HL-60 (cell line): ENCODE data around the gene IZUMO4.

Source experiments
- DNase-seq, 2 experiments: peaks; one replicate each; pipeline ENCODE4 v3.0.0-alpha.2; 2010 to 2020; ENCODE audit warnings: low read depth in 1 of 2, low spot score in 1 of 2
- H3K27ac ChIP-seq: fragments of 250-450 bp; sonication (Bioruptor Pico); replicated peaks from 2 replicates; pipeline ENCODE4 v1.5.1; 2020; ENCODE audit warnings: mild to moderate bottlenecking, moderate library complexity
- H3K27me3 ChIP-seq: fragments of 250-450 bp; sonication (Bioruptor Pico); 2 replicates; pipeline ENCODE4 v1.5.1; 2021; ENCODE audit warnings: mild to moderate bottlenecking, moderate library complexity; ENCODE audit not compliant: insufficient read depth, poor library complexity, severe bottlenecking
- H3K4me3 ChIP-seq: replicated peaks from 2 replicates; pipeline ENCODE4 v1.5.1; 2011; ENCODE audit warnings: mild to moderate bottlenecking, control low read depth, low read length; ENCODE audit not compliant: insufficient read depth
- CTCF ChIP-seq: IDR thresholded peaks from one replicate; pipeline ENCODE4 v1.5.1; 2011; ENCODE audit warnings: low read length, control low read depth, inconsistent platforms; ENCODE audit not compliant: insufficient read depth
- GABPA ChIP-seq: IDR thresholded peaks from 2 replicates; pipeline ENCODE4 v1.6.1; 2012; ENCODE audit warnings: low read depth
- POLR2AphosphoS5 ChIP-seq: IDR thresholded peaks from 2 replicates; pipeline ENCODE4 v1.6.1; 2012; ENCODE audit warnings: low read depth
- SPI1 ChIP-seq: IDR thresholded peaks from 2 replicates; pipeline ENCODE4 v1.6.1; 2012; ENCODE audit warnings: low read depth, mild to moderate bottlenecking, borderline replicate concordance
- long read RNA-seq: library from polyadenylated mRNA; unstranded; transcript quantifications from one replicate; pipeline ENCODE4 v2.0.0, GENCODE V29; 2020
- TF ChIP-seq, protein P1 (sequence below): IDR thresholded peaks from 2 replicates; pipeline ENCODE4 v1.6.1; 2012; ENCODE audit warnings: low read depth; ENCODE audit not compliant: insufficient replicate concordance

IZUMO4 gene
- long read RNA-seq = 0 reads

DNA sequence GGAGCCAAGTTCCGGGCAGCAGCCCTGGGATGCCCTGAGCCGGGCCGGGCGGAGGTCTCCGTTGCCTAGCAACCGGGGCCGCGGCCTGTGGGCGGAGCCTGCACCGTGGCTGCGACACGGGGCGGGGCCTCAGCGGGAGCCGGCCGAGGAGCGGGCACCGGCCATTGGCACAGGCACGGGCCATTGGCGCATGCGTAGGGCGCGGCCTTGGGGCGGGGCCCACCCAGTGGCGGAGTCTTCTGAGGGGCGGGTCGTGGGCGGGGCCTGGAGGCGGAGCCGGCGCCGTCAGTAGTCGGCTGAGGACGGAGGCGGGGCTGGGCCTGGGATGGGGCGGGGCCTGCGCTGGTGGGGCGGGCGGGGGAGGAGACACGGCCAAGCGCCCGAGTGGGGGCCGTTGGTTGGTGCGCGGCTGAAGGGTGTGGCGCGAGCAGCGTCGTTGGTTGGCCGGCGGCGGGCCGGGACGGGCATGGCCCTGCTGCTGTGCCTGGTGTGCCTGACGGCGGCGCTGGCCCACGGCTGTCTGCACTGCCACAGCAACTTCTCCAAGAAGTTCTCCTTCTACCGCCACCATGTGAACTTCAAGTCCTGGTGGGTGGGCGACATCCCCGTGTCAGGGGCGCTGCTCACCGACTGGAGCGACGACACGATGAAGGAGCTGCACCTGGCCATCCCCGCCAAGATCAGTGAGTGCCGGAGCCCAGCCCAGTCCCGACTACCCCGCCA lies at the start of gene IZUMO4:
Gene IZUMO4 (plus strand): TSS at position 436 of the 723 bp plus-strand sequence. CDS start 31 bp downstream, at position 467.
- Histone ChIP-seq H3K27ac (peak within 1 kb of the TSS; percentile 92), H3K4me3 (peak within 1 kb of the TSS; percentile 83), H3K27me3 (no peaks in the 10 kb centered on the region)
- TF ChIP-seq GABPA (no peak), CTCF (peak; percentile 49)
- DNase-seq = peak; percentile 93 to 96

GRCh38 chr19:2047076-2047448 lies 49.7 kb upstream of the IZUMO4 start:
- Histone ChIP-seq H3K4me3 (no peak overlapping the region), H3K27ac (no peak overlapping the region), H3K27me3 (no peaks in the 10 kb centered on the region)
- DNase-seq = no peak
- no peak for TF ChIP-seq SPI1
- no peak for TF ChIP-seq POLR2AphosphoS5
- TF ChIP-seq, protein P1, sequence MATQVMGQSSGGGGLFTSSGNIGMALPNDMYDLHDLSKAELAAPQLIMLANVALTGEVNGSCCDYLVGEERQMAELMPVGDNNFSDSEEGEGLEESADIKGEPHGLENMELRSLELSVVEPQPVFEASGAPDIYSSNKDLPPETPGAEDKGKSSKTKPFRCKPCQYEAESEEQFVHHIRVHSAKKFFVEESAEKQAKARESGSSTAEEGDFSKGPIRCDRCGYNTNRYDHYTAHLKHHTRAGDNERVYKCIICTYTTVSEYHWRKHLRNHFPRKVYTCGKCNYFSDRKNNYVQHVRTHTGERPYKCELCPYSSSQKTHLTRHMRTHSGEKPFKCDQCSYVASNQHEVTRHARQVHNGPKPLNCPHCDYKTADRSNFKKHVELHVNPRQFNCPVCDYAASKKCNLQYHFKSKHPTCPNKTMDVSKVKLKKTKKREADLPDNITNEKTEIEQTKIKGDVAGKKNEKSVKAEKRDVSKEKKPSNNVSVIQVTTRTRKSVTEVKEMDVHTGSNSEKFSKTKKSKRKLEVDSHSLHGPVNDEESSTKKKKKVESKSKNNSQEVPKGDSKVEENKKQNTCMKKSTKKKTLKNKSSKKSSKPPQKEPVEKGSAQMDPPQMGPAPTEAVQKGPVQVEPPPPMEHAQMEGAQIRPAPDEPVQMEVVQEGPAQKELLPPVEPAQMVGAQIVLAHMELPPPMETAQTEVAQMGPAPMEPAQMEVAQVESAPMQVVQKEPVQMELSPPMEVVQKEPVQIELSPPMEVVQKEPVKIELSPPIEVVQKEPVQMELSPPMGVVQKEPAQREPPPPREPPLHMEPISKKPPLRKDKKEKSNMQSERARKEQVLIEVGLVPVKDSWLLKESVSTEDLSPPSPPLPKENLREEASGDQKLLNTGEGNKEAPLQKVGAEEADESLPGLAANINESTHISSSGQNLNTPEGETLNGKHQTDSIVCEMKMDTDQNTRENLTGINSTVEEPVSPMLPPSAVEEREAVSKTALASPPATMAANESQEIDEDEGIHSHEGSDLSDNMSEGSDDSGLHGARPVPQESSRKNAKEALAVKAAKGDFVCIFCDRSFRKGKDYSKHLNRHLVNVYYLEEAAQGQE = no peak
- no peak for TF ChIP-seq GABPA
- TF ChIP-seq CTCF = no peak

- no peak overlapping the region for H3K4me3 ChIP-seq
- TF ChIP-seq POLR2AphosphoS5 (no peak), GABPA (no peak), SPI1 (no peak)
- TF ChIP-seq, protein P1 = no peak
- H3K27me3 ChIP-seq = no peaks in the 10 kb centered on the region
- peak in 1 of 2 experiments; percentile 45 for DNase-seq
- H3K27ac ChIP-seq = no peak overlapping the region
Measured at GRCh38 chr19:2047449-2048103, 49.1 kb upstream of the IZUMO4 start.

DNA sequence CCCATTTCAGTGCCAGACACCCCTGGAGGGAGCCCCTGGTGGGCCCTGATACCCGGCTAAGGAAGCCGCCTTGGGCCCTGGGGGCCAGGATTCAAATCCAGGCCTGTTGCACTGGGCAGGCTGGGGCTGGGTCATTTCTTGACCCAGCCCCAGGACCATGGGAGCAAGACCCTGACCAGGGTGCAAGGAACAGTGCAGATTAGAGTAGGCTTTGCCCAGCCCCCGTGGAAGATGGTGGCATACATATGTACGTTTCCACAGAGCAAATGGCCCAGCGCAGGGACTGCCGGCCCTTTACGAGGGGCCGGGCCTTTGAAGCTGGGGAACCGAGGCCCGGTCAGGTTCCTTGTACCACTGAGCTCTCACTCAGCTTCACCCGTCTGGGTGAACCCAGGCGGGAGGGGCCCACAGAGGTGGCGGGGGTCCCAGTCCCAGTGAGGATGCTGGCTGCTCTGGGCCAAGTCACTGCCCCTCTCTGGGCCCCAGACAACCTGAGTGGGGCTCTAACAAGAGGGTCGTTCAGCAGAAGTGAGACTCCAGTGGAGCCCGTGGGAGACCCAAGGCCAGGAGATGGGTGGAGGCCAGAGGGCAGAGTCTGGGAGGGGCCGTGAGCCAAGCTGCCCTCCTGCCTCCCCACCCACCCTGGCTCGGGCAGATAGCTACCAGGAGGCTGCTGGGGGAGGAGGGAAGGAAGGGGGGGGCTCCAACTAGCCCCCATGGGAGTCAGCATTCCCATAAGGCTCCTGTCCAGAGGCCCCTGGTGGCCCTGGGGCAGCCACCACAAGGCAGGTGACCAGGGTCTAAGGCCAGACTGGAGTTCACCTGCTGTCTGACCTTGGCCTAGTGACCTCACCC lies 48.4 kb upstream of the IZUMO4 start:
- Histone ChIP-seq H3K4me3 (no peak overlapping the region), H3K27me3 (no peaks in the 10 kb centered on the region), H3K27ac (no peak overlapping the region)
- no peak for TF ChIP-seq SPI1
- TF ChIP-seq, protein P1 = no peak
- no peak for TF ChIP-seq POLR2AphosphoS5
- TF ChIP-seq GABPA = no peak
- no peak for TF ChIP-seq CTCF
- no peak for DNase-seq
